Activated naive CD4-positive, alpha-beta T cell treated with anti-CD3 and anti-CD28 coated beads, Interleukin-2, amount 10 ng/mL, durations not matched to agents 7 days and 5 days (primary cell): Measurements from ENCODE around the gene L3MBTL4.
"Not testable (repeated sequence)": the region's sequence is repeated elsewhere in the genome, so short reads cannot be mapped to it uniquely, and the experiment has no call there.

Source experiments
- CTCF ChIA-PET: fragments of 350-600 bp; sonication (Branson Sonifier 250); formaldehyde crosslinking; loops from one replicate; lab custom pipeline; 2021; ENCODE audit warnings: antibody characterized with exemption; lab: Charles Lee
- DNase-seq: peaks from one replicate; pipeline ENCODE4 v3.0.0-alpha.2; 2020
- H3K27ac Mint-ChIP-seq: one replicate; pipeline ENCODE4 v1.8.0; 2021; ENCODE audit warnings: mild to moderate bottlenecking, moderate library complexity, mixed read lengths
- H3K27me3 Mint-ChIP-seq: one replicate; pipeline ENCODE4 v1.8.0; 2021; ENCODE audit warnings: mild to moderate bottlenecking, mixed read lengths
- H3K36me3 Mint-ChIP-seq: one replicate; pipeline ENCODE4 v1.8.0; 2021; ENCODE audit warnings: mixed read lengths
- H3K4me1 Mint-ChIP-seq: one replicate; pipeline ENCODE4 v1.8.0; 2021; ENCODE audit warnings: mixed read lengths
- H3K4me3 Mint-ChIP-seq: one replicate; pipeline ENCODE4 v1.8.0; 2021; ENCODE audit warnings: mild to moderate bottlenecking, moderate library complexity, mixed read lengths
- H3K9me3 Mint-ChIP-seq: one replicate; pipeline ENCODE4 v1.8.0; 2021; ENCODE audit warnings: mixed read lengths

The L3MBTL4 gene

DNA sequence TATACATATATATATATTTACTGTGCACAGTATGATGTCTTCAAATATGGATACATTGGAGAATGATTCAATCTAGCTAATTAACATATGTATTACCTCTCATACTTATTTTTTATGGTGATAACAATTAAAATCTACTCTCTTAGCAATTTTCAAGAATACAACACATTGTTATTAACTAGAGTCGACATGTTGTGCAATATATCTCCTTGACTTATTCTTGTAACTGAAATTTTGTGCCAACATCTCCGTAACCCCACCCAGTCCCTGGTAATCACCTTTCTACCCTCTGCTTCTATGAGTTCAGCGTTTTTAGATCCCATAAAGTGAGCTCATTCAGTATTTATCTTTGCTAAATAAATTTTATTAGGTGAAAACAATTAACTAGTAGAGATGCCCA, 303.0 kb downstream of the L3MBTL4 start:
- Mint-ChIP-seq H3K36me3 (no peaks in the 10 kb centered on the region), H3K27ac (no peak overlapping the region), H3K4me3 (no peak overlapping the region), H3K4me1 (no peaks in the 10 kb centered on the region), H3K9me3 (no peaks in the 10 kb centered on the region), H3K27me3 (no peaks in the 10 kb centered on the region)
- DNase-seq, result no peak
- CTCF ChIA-PET, result no interaction called here

DNA sequence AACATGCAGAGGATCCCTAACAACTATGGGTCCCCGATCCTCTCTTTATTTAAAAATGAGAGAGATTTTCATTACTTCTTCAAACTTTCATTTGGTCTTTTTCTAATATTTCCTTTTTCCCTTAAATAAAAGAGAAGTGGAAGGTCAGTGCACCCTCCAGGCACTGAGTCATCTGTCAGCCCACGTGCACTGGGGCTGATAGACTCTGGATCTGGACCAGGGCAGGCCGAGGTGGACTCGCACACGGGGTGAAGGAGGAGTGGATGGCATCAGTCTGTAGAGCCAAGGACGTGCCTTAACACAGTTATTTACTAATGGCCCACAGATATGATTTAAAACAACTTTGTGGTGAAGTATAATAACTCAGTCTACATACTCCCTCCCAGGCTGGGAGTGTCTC, 305.0 kb downstream of the L3MBTL4 start:
- no peak overlapping the region for H3K4me3 Mint-ChIP-seq
- no peaks in the 10 kb centered on the region for H3K4me1 Mint-ChIP-seq
- no peaks in the 10 kb centered on the region for H3K36me3 Mint-ChIP-seq
- CTCF ChIA-PET, result no interaction called here
- no peak overlapping the region for H3K27ac Mint-ChIP-seq
- no peak for DNase-seq
- H3K9me3 Mint-ChIP-seq, result no peaks in the 10 kb centered on the region
- H3K27me3 Mint-ChIP-seq, result no peaks in the 10 kb centered on the region

DNA sequence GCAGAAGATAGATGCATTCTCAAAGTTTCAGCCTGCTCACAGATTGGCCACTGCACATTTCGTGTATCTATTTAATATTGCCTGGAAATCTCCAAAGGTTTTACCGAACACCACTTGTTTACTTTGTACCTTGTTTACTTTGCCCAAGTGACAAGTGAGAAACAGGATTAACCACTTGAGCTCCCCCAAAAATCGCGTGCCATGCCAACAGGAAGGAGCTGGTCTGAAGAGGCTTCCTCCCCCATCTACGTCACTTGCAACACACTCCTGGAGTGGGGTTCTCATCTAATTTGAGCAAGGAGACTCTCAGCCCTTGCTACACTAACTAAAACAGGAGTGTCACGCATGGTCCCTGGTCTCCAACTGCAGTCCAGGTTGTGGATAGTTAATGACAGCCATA, 306.9 kb downstream of the L3MBTL4 start:
- no peaks in the 10 kb centered on the region for H3K4me1 Mint-ChIP-seq
- no peaks in the 10 kb centered on the region for H3K9me3 Mint-ChIP-seq
- no peak for DNase-seq
- no peak overlapping the region for H3K27ac Mint-ChIP-seq
- no peak overlapping the region for H3K4me3 Mint-ChIP-seq
- no peaks in the 10 kb centered on the region for H3K27me3 Mint-ChIP-seq
- H3K36me3 Mint-ChIP-seq, result no peaks in the 10 kb centered on the region
- CTCF ChIA-PET, result no interaction called here

DNA sequence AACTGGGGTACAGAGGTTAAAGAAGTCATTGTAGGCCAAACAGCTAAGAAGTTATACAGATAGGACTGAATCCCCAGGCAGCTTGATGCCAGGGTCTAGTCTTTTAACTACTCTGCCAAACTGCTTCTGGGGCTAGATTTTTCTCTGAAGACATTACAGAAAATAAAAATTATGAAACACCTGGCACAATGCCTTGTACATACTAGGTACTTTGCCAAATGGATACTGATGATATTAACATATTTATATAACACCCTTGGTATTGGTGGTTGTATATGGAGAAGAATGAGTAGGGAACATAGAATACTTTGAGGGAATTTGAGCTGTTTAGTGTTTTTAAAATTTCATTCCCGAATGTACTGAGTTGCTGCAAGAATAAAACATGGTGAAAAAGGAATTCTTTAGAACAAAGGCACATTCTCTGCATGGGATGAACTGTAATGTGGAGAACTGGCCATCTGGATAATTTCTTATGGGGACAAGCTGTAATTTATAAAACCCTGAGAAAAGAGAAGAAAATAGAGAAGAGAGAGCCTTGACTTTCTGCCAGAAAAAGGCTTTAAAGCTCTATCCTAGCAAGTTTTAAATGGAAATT, 308.5 kb downstream of the L3MBTL4 start:
- no peaks in the 10 kb centered on the region for H3K27me3 Mint-ChIP-seq
- no peak for DNase-seq
- no peak overlapping the region for H3K27ac Mint-ChIP-seq
- H3K9me3 Mint-ChIP-seq, result no peaks in the 10 kb centered on the region
- H3K36me3 Mint-ChIP-seq, result no peaks in the 10 kb centered on the region
- H3K4me1 Mint-ChIP-seq, result no peaks in the 10 kb centered on the region
- H3K4me3 Mint-ChIP-seq, result no peak overlapping the region
- CTCF ChIA-PET, result interaction anchor here (0.6 kb wide), 1 partner anchor 28 kb away, joined by 3 read pairs; no protein-coding TSS in a partner anchor

DNA sequence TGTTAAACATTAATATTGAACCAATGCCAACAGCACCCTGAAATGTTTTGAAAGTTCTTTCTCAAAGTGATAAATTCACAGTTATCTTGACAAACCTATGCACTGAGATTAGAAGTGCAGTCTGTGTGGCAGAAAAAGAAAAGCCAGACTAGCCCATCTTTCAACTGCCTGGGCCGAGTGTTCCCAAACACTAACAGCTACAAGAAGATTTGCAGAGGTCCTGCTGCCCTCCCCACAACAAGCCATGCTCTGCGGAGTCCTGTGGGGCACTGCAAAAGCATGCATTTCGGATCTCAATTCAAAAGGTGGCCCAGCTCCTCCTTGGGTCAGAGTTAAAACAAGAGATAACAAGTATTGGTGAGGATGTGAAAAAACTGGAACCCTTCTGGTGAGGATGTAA, 311.0 kb downstream of the L3MBTL4 start:
- no peaks in the 10 kb centered on the region for H3K27me3 Mint-ChIP-seq
- no peak for DNase-seq
- no peaks in the 10 kb centered on the region for H3K4me1 Mint-ChIP-seq
- H3K4me3 Mint-ChIP-seq, result no peak overlapping the region
- no peak overlapping the region for H3K27ac Mint-ChIP-seq
- H3K9me3 Mint-ChIP-seq, result no peaks in the 10 kb centered on the region
- CTCF ChIA-PET, result no interaction called here
- H3K36me3 Mint-ChIP-seq, result no peaks in the 10 kb centered on the region

DNA sequence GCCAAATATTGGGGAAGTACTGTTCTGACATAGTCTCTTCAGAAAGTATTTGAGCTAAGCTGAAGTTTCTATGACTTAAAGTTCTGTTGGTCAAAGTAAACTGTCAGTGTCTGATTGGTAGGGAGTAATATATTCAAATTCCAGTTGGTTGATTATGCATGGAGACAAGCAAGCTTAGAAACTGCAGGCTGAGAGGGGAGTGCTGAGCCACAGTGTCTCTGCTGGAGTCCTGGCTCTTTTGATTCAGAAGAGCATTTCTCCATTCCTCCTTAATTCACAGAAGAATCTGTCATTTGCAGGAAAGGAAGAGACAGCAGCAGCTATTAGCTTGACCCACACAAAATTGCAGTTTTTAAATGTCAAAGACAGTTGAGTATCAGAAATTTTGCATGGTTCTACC, 318.0 kb downstream of the L3MBTL4 start:
- Mint-ChIP-seq H3K9me3 (no peaks in the 10 kb centered on the region), H3K4me1 (no peaks in the 10 kb centered on the region), H3K27me3 (no peaks in the 10 kb centered on the region), H3K36me3 (no peaks in the 10 kb centered on the region), H3K27ac (no peak overlapping the region), H3K4me3 (no peak overlapping the region)
- CTCF ChIA-PET, result no interaction called here
- no peak for DNase-seq

DNA sequence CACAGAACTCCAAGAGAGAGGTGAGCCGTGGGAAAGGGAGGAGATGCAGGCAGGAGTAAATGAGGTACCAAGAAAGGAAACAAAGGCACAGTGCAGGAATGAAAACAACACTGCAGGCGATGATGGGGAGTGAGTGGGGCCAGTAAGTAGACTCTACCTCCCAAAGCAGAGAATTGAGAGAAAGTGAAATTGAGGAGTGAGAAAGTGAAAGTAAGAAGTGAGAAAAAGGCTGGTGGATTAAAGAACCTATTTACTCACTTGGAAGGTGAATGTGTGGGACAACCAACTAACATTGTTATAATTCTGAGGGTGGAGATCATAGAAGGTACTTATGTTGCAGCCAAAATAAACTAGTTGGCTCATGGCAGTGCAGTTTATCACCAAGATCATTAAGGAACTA, 326.3 kb downstream of the L3MBTL4 start:
- Mint-ChIP-seq H3K27ac (no peak overlapping the region), H3K4me1 (peaks cover 4% of the 10 kb centered on the region), H3K36me3 (no peaks in the 10 kb centered on the region), H3K27me3 (no peaks in the 10 kb centered on the region), H3K9me3 (no peaks in the 10 kb centered on the region), H3K4me3 (no peak overlapping the region)
- CTCF ChIA-PET, result no interaction called here
- DNase-seq, result no peak

DNA sequence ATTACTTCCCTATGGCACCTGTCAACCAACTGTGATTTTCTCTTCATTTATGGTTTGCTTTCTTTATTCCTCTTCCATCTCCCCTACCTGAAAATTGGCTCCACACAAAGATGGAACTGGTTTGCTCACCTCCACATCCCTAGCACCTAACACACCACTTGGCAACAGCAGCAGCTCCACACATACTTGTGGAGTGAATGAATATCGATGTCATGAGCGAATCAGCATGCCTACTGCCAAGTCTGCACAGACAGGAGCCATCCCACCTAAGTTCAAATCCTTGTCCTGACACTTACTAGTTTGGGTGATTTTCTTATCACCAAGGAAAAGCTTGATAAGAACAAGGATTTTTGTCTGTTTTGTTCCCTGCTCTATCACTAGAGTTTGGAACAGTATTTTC, 328.0 kb downstream of the L3MBTL4 start:
- Mint-ChIP-seq H3K27me3 (no peaks in the 10 kb centered on the region), H3K4me3 (no peak overlapping the region), H3K4me1 (peaks cover 4% of the 10 kb centered on the region), H3K36me3 (no peaks in the 10 kb centered on the region), H3K9me3 (no peaks in the 10 kb centered on the region), H3K27ac (no peak overlapping the region)
- DNase-seq, result no peak
- CTCF ChIA-PET, result interaction anchor here (1.2 kb wide), 1 partner anchor 9 kb away, joined by 3 read pairs; no protein-coding TSS in a partner anchor

DNA sequence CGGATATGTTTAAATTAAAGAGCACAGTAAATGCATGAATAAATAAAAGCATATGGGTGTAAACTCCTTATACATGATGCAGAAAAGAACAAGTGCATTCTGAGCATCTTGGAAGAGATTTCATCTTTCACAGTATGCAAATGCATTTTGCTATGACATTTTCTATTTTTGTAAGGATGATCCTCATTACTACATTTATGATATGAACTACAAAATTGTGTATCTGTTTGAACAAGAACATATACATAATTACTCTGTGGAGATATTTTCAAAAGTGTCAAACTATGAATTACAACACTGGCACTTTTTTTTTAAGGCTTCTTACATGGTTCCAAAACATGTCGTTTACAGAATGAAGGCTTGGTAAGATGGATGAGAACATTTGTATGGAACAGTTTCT, 335.3 kb downstream of the L3MBTL4 start:
- CTCF ChIA-PET, result no interaction called here
- Mint-ChIP-seq H3K27me3 (no peaks in the 10 kb centered on the region), H3K4me3 (no peak overlapping the region), H3K36me3 (no peaks in the 10 kb centered on the region), H3K4me1 (no peaks in the 10 kb centered on the region), H3K27ac (no peak overlapping the region), H3K9me3 (no peaks in the 10 kb centered on the region)
- no peak for DNase-seq

DNA sequence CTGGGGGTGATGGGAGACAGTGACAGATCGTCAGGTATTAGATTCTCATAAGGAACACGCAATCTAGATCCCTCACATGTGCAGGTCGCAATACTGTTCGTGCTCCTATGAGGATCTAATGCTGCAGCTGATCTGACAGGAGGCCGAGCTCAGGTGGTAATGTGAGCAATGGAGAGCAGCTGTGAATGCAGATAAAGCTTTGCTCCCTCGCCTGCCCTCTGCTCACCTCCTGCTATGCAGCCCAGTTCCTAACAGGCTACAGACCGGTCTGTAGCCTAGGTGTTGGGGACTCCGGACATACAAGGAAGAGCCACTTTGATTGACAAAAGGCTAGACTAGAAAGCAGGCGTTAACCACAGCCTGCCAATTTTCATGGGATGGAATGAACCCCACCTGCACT, 335.8 kb downstream of the L3MBTL4 start:
- CTCF ChIA-PET, result no interaction called here
- Mint-ChIP-seq H3K27me3 (no peaks in the 10 kb centered on the region), H3K9me3 (no peaks in the 10 kb centered on the region)

DNA sequence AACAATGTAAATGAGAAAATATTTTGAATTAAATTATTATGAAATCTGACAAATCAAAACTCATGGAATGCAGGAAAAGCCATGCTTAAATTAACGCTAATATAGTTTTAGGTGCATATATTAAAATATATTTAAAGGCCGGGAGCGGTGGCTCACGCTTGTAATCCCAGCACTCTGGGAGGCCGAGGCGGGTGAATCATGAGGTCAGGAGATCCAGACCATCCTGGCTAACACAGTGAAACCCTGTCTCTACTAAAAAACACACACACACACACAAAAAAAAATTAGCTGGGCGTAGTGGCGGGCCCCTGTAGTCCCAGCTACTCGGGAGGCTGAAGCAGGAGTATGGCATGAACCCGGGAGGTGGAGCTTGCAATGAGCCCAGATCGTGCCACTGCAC, 342.3 kb downstream of the L3MBTL4 start:
- DNase-seq, H3K4me1 Mint-ChIP-seq, H3K27me3 Mint-ChIP-seq, H3K27ac Mint-ChIP-seq, CTCF ChIA-PET, H3K36me3 Mint-ChIP-seq, H3K9me3 Mint-ChIP-seq, H3K4me3 Mint-ChIP-seq: not testable (repeated sequence)

More for the DNA sequence above, 335.8 kb downstream of the L3MBTL4 start:
- Mint-ChIP-seq H3K36me3 (no peaks in the 10 kb centered on the region), H3K4me3 (no peak overlapping the region), H3K4me1 (no peaks in the 10 kb centered on the region), H3K27ac (no peak overlapping the region)
- DNase-seq, result no peak

DNA sequence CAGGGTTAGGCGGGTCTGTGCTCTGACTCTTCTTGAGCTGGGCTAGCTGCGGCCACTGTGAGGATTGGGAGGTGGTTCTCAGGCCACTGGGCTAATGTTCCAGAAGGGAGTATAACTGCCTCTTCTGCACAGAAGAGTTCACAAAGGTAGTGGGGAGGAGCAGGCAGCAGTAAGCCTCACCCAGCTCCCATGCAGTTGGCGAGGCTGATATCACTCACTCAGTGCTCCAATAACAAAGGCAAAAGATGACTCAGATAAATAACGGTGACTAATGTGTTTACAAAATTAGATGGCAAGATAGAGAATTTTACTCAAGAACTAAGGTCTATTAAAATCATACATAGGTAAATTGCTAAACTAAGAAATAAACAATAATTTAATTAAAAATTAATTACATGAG, 345.2 kb downstream of the L3MBTL4 start:
- H3K4me3 Mint-ChIP-seq, result no peak overlapping the region
- H3K36me3 Mint-ChIP-seq, result no peaks in the 10 kb centered on the region
- CTCF ChIA-PET, result no interaction called here
- H3K9me3 Mint-ChIP-seq, result no peaks in the 10 kb centered on the region
- DNase-seq, result no peak
- no peak overlapping the region for H3K27ac Mint-ChIP-seq
- peaks cover 3% of the 10 kb centered on the region for H3K27me3 Mint-ChIP-seq
- no peaks in the 10 kb centered on the region for H3K4me1 Mint-ChIP-seq

DNA sequence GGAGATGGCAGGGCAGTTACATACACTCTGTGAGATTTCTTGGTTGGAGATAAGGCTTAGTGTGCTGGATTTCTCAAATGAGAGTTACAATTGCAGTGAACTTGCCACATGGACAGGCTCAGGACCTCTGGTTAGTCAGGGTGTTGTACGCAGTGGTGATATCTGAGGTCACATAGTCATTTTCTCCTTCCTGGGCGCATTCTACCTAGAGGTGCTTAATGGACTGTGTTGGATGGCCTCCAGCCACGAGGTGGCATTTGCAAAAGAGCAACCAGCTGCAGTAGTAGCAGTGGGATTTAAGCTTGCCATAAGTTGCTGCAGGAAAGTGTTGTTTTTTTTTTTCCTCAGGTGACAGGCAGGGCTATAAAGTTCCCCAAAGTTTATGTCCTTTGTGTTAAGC, 345.6 kb downstream of the L3MBTL4 start:
- Mint-ChIP-seq H3K9me3 (no peaks in the 10 kb centered on the region), H3K36me3 (no peaks in the 10 kb centered on the region), H3K27ac (no peak overlapping the region), H3K4me3 (no peak overlapping the region), H3K27me3 (peaks cover 3% of the 10 kb centered on the region), H3K4me1 (no peaks in the 10 kb centered on the region)
- DNase-seq, result no peak
- CTCF ChIA-PET, result no interaction called here

DNA sequence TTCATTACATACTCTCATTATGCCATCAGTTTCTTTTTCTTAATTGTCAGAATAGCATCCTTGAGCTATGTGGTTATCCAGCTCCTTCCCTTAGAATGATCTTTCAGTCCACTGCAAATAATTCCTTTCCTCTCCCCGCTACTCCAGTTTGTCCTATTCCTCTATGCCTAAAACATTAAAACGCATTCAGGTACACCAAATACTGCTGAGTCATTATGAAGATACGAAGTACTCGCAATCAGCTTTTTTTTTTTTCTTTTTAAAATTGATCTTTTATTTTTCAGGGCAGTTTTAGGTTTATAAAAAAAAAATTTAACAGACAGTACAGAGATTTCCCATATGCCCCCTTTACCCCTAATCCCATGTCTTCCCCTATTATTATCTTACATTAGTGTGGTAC, 354.6 kb downstream of the L3MBTL4 start:
- Mint-ChIP-seq H3K27ac (no peak overlapping the region), H3K9me3 (no peaks in the 10 kb centered on the region), H3K27me3 (no peaks in the 10 kb centered on the region), H3K36me3 (no peaks in the 10 kb centered on the region), H3K4me1 (no peaks in the 10 kb centered on the region), H3K4me3 (no peak overlapping the region)
- CTCF ChIA-PET, result no interaction called here
- no peak for DNase-seq

DNA sequence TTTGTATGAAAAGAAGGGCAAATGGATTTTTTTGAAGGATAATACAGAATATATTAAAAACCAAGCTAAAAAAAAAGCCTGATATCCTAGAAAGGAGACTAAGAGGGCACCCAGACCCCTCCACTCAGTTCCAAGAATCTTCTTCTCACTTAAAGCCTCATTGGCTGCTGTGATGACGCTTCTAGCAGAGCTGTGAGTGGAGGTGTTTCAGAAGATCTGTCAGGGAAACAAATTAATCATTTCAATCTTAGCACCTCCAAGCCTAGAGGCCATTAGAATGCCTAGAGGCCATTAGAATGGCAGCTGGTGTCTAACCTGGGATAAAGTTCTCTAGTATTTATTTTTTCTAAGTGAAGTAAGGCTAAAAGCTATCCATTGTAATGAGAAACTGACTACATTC, 355.2 kb downstream of the L3MBTL4 start:
- Mint-ChIP-seq H3K27me3 (no peaks in the 10 kb centered on the region), H3K36me3 (no peaks in the 10 kb centered on the region), H3K27ac (no peak overlapping the region), H3K4me1 (no peaks in the 10 kb centered on the region), H3K9me3 (no peaks in the 10 kb centered on the region), H3K4me3 (no peak overlapping the region)
- CTCF ChIA-PET, result no interaction called here
- DNase-seq, result no peak

DNA sequence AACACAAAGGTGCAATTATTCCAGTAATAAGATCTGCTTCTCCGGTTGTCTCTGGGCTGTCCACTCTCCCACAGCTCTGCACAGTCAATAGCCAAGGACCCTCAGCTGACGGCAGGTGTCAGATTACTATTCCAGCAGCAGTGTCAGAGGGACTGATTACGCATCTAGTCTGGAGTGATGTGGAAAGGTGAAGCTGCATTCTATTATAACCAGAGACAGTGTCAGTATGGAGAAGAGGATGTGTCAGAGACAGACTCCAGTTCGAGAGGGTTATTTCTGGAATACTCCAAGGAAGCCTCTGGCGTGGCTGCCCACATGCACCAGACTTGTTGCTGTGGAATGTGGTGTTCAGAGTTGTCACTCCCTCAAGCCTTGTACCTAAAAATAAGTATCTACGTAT, 355.8 kb downstream of the L3MBTL4 start:
- Mint-ChIP-seq H3K27ac (no peak overlapping the region), H3K27me3 (no peaks in the 10 kb centered on the region), H3K36me3 (no peaks in the 10 kb centered on the region), H3K4me1 (no peaks in the 10 kb centered on the region), H3K9me3 (no peaks in the 10 kb centered on the region), H3K4me3 (no peak overlapping the region)
- CTCF ChIA-PET, result no interaction called here
- no peak for DNase-seq
